Measurements from ENCODE around the gene KCNF1. TPM values are rescaled to one million over a fixed set of nuclear protein-coding genes. Genes with fewer than 3 reads are reported as not detected.
"Not testable (repeated sequence)": the region's sequence is repeated elsewhere in the genome, so short reads cannot be mapped to it uniquely, and the experiment has no call there.

The KCNF1 gene
- total RNA-seq, 1 experiment from 2014 or later, result not detected

GRCh38 chr2:10939058-10939457 lies 27.3 kb downstream of the KCNF1 start:
- DNase-seq (ENCODE audit: low read depth), result no peak

GRCh38 chr2:10940596-10940995 lies 28.9 kb downstream of the KCNF1 start:
- no peak for DNase-seq (ENCODE audit: low read depth)

DNA sequence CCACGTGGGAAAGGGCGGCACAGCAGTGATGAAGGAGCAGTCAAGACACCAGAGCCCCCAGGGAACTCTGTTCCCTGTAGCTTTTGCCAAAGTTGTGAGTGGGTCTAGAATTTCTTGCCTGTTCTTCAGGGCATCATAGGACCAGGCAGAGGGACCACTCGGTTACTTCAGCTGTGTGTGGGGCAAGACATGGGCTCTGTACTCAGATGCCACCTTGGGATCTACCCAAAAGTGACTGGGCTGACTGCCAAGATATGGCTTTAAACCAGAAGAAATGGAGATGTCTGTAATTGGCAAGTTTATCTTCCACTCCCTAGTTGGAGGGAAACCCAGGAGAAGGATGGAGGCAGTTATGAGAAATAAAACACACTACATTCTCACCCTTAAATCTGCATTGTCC lies 29.6 kb downstream of the KCNF1 start:
- DNase-seq (ENCODE audit: low read depth), result no peak

- DNase-seq (ENCODE audit: low read depth), result no peak
Observed at GRCh38 chr2:10944799-10945198, 33.1 kb downstream of the KCNF1 start.

DNA sequence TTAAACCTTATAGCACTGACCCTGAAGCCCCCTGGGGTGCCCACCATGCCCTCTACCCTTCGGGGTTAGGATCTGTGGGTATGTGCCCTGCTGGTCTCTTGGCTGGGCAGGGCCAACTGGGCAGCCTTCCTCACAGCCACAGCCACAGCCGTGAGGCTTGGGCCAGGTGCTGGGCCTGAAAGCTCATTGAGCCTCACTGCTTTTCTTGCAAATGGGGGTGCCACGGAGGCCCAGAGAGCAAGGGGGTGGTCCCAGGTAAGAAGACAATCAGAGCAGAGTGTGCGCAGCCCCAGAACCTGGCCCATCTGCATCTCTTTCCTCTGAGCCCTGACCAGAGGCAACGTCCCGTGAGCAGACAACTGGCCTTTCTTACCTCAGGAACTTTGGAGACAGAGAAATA lies 34.7 kb downstream of the KCNF1 start:
- no peak for DNase-seq (ENCODE audit: low read depth)

GRCh38 chr2:10947005-10947440 lies 35.3 kb downstream of the KCNF1 start:
- peak; percentile 55 for DNase-seq (ENCODE audit: low read depth)

DNA sequence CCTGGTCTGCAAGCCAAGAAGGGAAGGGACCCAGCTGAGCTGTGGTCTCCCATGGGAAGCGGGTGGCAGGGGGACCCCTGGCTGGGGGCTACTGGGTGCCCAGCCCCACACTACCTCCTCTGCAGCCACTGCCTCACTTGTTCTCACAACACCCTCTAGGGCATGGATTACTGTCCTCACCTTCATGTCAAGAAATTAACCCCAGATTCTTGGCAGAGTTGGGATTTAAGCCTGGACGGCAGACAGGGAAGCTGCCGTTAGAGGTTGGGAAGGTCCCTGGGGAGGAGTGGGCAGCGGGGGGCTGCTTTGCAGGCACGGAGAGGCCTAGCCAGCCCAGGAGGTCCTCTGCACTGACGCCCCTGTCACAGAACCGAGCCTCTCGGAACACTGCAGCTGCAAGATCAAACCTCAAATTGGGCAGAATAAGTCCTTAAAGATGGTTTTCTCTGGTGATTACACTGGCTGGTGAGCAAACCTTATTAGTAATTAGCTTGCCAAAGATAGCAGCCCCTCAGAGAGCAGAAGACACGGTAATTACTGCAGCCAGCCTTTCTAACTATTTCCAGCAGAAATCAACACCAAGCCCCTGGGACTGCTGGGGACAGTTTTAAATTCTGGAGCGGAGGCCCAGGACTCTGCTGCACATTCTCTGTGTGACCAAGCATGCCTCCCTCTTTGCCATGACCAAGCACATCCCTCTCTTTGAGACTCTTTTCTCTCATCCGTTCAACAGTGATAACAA lies 35.9 kb downstream of the KCNF1 start:
- DNase-seq (ENCODE audit: low read depth), result no peak

- no peak for DNase-seq (ENCODE audit: low read depth)
Observed at GRCh38 chr2:10948188-10948564, 36.4 kb downstream of the KCNF1 start.

GRCh38 chr2:10948606-10949230 lies 37.0 kb downstream of the KCNF1 start:
- no peak for DNase-seq (ENCODE audit: low read depth)

DNA sequence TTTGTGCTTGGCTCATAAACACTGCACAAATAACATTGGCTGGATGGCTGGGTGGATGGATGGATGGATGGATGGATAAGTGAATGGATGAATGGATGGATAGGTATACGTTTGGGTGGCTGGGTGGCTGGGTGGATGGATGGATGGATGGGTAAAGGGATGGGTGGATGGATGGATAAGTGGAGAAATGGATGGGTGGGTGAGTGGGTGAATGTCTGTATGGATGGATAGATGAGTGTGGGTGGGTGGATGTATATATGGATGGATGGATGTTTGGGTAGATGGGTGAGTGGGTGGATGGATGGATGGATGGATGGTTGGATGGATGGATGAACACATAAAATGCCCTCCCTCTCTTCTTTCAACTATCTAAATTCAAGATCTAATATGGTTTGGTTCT lies 38.1 kb downstream of the KCNF1 start:
- no peak for DNase-seq (ENCODE audit: low read depth)

DNA sequence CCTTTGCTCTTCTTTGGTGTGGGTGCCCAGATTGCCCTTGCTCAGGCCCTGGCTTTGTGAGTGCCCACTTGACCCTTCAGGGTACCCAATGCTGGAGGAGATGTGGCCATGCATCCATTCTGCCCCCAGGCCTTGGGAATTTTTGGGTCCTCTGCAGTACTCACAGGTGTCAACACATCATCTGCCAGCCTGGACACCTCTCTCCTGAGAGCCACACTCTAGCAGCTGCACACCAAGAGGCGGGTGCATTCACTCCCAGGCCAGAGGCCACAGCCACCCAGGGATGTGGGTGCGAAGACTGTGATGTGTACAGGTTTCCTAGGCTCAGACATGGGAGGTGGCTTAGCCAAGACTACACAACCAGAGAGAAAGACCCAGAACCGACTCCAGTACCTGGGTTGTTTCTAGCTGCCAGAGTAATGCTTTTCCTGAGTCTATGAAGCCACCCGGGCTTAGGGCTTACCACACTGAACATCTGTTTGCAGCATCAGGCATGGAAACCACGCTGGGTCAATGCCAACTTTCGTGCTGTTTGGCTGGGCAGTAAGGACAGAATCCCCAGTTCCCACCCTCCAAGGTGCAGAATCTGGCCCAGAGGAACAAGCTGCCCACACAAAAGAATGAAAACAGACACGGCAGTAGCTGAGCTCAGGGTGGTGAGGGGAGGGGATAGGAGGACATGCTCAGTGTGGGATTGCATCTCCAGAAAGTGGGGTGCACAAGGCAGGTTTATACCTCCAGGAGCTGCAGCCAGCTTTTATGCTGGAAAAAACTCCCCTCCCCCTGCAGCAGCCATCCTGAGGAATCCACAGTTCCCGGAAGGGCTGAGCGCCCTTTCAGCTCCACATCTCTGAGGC lies 40.1 kb downstream of the KCNF1 start:
- DNase-seq (ENCODE audit: low read depth), result no peak

DNA sequence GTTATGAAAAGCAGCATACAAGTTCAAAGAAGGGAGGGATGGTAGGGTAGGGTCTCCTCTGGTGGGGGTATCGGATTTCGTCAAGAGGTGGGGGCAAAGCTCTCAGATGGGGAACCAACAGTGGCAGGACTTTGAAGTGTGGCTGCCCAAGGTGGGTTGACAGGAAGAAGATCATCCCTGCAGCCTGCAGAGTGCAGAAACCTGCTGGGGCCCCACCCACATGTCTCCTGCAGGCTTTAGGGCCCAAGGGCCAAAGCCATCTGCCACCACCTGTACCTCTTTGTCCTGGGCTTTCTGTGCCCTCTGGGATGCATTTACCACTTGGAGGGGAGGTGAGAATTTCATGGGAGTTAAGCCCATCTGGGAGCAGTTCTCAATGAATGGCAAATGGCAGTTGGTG lies 42.7 kb downstream of the KCNF1 start:
- DNase-seq (ENCODE audit: low read depth), result no peak

- DNase-seq (ENCODE audit: low read depth), result peak; percentile 5
Observed at GRCh38 chr2:10954856-10955818, 43.4 kb downstream of the KCNF1 start.

- DNase-seq (ENCODE audit: low read depth), result no peak
Observed at GRCh38 chr2:10956006-10956790, 44.5 kb downstream of the KCNF1 start.

DNA sequence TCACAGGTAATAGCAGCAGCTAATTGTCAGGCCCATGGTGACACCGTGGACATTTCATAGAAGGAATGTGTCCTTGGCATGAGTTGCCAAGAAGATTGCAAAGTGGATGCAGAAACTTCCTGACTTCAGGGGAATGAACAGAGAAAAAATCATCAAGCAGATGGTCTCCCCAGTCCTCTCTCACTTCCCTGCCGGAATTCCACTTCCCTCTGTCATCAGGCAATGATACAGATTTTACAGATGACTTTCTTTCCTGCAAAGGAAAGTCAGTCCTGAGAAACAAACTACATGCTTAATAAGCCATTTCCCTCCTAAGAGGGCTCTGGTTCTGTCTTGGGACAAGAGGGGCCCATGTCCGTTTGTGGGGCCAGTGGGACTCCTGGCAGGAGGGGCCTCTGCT lies 45.7 kb downstream of the KCNF1 start:
- no peak for DNase-seq (ENCODE audit: low read depth)

- DNase-seq (ENCODE audit: low read depth), result not testable (repeated sequence)
Observed at GRCh38 chr2:10958452-10958851, 46.7 kb downstream of the KCNF1 start.

DNA sequence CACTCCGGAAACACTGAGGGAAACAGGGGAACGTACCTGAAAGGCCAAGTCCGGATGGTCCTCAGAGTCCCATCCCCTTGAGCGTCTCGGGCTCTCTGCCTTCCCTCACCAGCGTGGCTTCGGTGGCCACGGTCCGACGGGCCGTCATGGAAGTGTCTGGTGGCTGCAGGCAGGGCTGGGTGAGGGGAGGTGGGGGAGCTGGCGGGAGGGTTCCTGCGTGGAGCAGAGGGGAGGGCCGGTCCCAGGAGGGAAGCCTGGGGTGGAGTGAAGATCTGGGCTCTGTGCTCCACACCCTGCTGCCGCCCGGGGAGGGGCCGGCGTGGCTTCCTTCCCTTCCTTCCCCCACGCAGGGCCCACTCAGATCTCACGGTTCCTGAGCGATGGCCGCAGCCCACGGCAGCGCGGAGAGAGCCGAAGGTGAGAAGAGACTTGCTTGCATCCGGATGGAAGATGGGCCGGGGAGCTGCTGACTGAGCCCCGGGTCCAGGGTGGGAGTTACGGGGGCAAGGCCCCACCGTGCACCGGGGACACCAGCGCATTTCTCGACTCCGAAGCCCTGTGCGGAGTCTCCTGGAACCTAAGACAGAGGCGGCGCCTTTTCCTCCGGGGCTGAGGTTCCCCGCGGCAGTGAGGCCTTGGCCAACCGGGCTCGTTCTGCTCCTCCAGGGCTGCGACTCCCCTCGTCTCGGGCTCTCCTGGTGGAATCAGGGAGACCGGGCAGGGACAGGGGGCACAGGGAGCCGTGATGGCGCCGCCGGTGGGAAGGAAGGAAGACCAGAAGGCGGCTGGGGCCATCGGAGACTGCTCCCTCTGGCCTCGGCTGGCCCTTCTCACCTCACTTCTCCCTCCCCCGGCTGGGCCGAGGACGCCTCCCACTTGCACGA lies 49.1 kb downstream of the KCNF1 start:
- no peak for DNase-seq (ENCODE audit: low read depth)

DNA sequence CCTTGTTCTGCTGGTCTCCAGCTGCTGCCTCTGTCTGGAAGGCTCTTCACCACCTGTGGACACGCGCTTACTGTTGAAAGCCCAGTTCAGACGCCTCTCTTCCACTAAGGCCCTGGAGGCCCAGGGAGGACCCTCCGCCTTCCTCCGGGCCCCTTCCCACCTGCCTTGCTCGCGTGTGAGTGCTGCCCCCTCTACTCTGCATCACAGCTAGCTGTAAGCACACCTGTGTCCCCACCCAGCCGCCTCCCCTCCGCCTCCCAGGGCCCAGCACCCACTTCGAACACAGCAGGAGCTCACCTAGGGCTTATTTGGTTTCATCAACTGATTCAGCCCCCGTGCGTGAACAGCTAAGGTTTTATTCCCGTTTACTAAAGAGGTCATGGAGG lies 49.7 kb downstream of the KCNF1 start:
- DNase-seq (ENCODE audit: low read depth), result no peak

GRCh38 chr2:10962004-10962403 lies 50.3 kb downstream of the KCNF1 start:
- no peak for DNase-seq (ENCODE audit: low read depth)

GRCh38 chr2:10963155-10963554 lies 51.4 kb downstream of the KCNF1 start:
- DNase-seq (ENCODE audit: low read depth), result no peak
